ENCODE data around the gene ACTR6.
"Not testable (repeated sequence)": the region's sequence is repeated elsewhere in the genome, so short reads cannot be mapped to it uniquely, and the experiment has no call there.

Gene ACTR6

GRCh38 chr12:100200463-100201181, at the start of gene ACTR6:
Gene ACTR6 (plus strand): TSS chr12:100200815. CDS start chr12:100200852, 37 bp downstream.
- DNase-seq, result peak; percentile 89

GRCh38 chr12:100151769-100152168, 48.8 kb upstream of the ACTR6 start:
- no peak for DNase-seq

GRCh38 chr12:100153131-100153530, 47.5 kb upstream of the ACTR6 start:
- DNase-seq, result no peak

GRCh38 chr12:100154474-100155247, 46.0 kb upstream of the ACTR6 start:
- peak; percentile 20 for DNase-seq

GRCh38 chr12:100156731-100157426, 43.7 kb upstream of the ACTR6 start:
- no peak for DNase-seq

- no peak for DNase-seq
These were observed 43.2 kb upstream of the ACTR6 start for GRCh38 chr12:100157427-100157821.

GRCh38 chr12:100158535-100158934, 42.1 kb upstream of the ACTR6 start:
- no peak for DNase-seq

- DNase-seq, result no peak
These were observed 41.1 kb upstream of the ACTR6 start for GRCh38 chr12:100159391-100160104.

- DNase-seq, result peak; percentile 73
These were observed 37.0 kb upstream of the ACTR6 start for GRCh38 chr12:100163416-100164152.

GRCh38 chr12:100164153-100164704, 36.4 kb upstream of the ACTR6 start:
- DNase-seq, result no peak

GRCh38 chr12:100165356-100165755, 35.3 kb upstream of the ACTR6 start:
- no peak for DNase-seq

GRCh38 chr12:100166232-100166631, 34.4 kb upstream of the ACTR6 start:
- DNase-seq, result no peak

- DNase-seq, result no peak
These were observed 32.1 kb upstream of the ACTR6 start for GRCh38 chr12:100168562-100168961.

- no peak for DNase-seq
These were observed 31.3 kb upstream of the ACTR6 start for GRCh38 chr12:100169345-100169744.

GRCh38 chr12:100170313-100170858, 30.2 kb upstream of the ACTR6 start:
- no peak for DNase-seq

- no peak for DNase-seq
These were observed 29.4 kb upstream of the ACTR6 start for GRCh38 chr12:100171248-100171647.

- no peak for DNase-seq
These were observed 27.5 kb upstream of the ACTR6 start for GRCh38 chr12:100173111-100173510.

GRCh38 chr12:100174495-100174894, 26.1 kb upstream of the ACTR6 start:
- no peak for DNase-seq

- DNase-seq, result not testable (repeated sequence)
These were observed 24.1 kb upstream of the ACTR6 start for GRCh38 chr12:100176493-100176892.

GRCh38 chr12:100179252-100179651, 21.4 kb upstream of the ACTR6 start:
- DNase-seq, result no peak

GRCh38 chr12:100184549-100185145, 16.0 kb upstream of the ACTR6 start:
- no peak for DNase-seq
